HepG2 (cell line): Measurements from ENCODE around the gene GNG3. TPM values are rescaled to one million over a fixed set of nuclear protein-coding genes. Genes with fewer than 3 reads are reported as not detected.

Source experiments
- ARID4A ChIP-seq: sonication (generic); formaldehyde crosslinking; IDR thresholded peaks from 2 replicates; pipeline ENCODE4 v1.5.0; 2020; ENCODE audit warnings: mild to moderate bottlenecking, missing genetic modification reagents, borderline replicate concordance
- ARNTL ChIP-seq: sonication (generic); formaldehyde crosslinking; IDR thresholded peaks from 2 replicates; pipeline ENCODE4 v1.4.0; 2020; ENCODE audit warnings: mild to moderate bottlenecking, missing genetic modification reagents
- ATF1 ChIP-seq: IDR thresholded peaks from 2 replicates; pipeline ENCODE4 v1.6.1; 2016; ENCODE audit warnings: mild to moderate bottlenecking, control low read depth
- ATF4 ChIP-seq, 2 experiments: fragments of 450-650 bp in 1 of 2; sonication (generic) in 1 of 2; formaldehyde crosslinking; IDR thresholded peaks; 2 replicates each; pipeline versions ENCODE4 v1.5.0 to v1.8.0; 2020 to 2022; ENCODE audit warnings: mild to moderate bottlenecking in 1 of 2, missing genetic modification reagents in 1 of 2
- FOXJ3 ChIP-seq: sonication (generic); formaldehyde crosslinking; IDR thresholded peaks from 2 replicates; pipeline ENCODE4 v1.4.0; 2020; ENCODE audit warnings: missing genetic modification reagents, mild to moderate bottlenecking, borderline replicate concordance
- FOXK1 ChIP-seq: sonication (generic); formaldehyde crosslinking; IDR thresholded peaks from 2 replicates; pipeline ENCODE4 v1.4.0; 2020; ENCODE audit warnings: low read depth, missing genetic modification reagents, borderline replicate concordance
- GMEB2 ChIP-seq: IDR thresholded peaks from 2 replicates; pipeline ENCODE4 v1.6.1; 2016; ENCODE audit warnings: missing biosample characterization, missing genetic modification reagents, low read depth
- HMGA1 ChIP-seq: sonication (generic); formaldehyde crosslinking; conservative IDR thresholded peaks from 2 replicates; pipeline ENCODE4 v1.4.0; 2020; ENCODE audit warnings: missing genetic modification reagents
- KDM5B ChIP-seq: sonication (generic); formaldehyde crosslinking; IDR thresholded peaks from 2 replicates; pipeline ENCODE4 v1.4.0; 2020; ENCODE audit warnings: missing genetic modification reagents, mild to moderate bottlenecking, borderline replicate concordance
- MAZ ChIP-seq, 2 experiments: sonication (generic) in 1 of 2; formaldehyde crosslinking in 1 of 2; IDR thresholded peaks; 2 replicates each; pipeline versions ENCODE4 v1.5.0 to v1.6.1; 2012 to 2020; ENCODE audit warnings: low read depth in 2 of 2, mild to moderate bottlenecking in 2 of 2, borderline replicate concordance in 1 of 2, improper control_type of control experiment in 1 of 2, low read length in 1 of 2, missing genetic modification reagents in 1 of 2, moderate library complexity in 1 of 2
- PHF5A ChIP-seq: IDR thresholded peaks from one replicate; pipeline ENCODE4 v1.6.1; 2018; ENCODE audit warnings: low read depth, missing genetic modification reagents; ENCODE audit not compliant: unreplicated experiment
- SMAD9 ChIP-seq: sonication (generic); formaldehyde crosslinking; IDR thresholded peaks from 2 replicates; pipeline ENCODE4 v1.5.1; 2020; ENCODE audit warnings: mild to moderate bottlenecking, missing genetic modification reagents
- SNAI1 ChIP-seq: sonication (generic); formaldehyde crosslinking; IDR thresholded peaks from 2 replicates; pipeline ENCODE4 v1.5.0; 2020; ENCODE audit warnings: mild to moderate bottlenecking, missing genetic modification reagents, borderline replicate concordance
- SUZ12 ChIP-seq: fragments of 150-350 bp; IDR thresholded peaks from 2 replicates; pipeline ENCODE4 v1.6.1; 2014; ENCODE audit warnings: low read depth, low read length
- TOPORS ChIP-seq: sonication (generic); formaldehyde crosslinking; IDR thresholded peaks from 2 replicates; pipeline ENCODE4 v1.8.0; 2023; ENCODE audit warnings: mild to moderate bottlenecking, missing genetic modification reagents
- ZNF232 ChIP-seq: sonication (generic); formaldehyde crosslinking; IDR thresholded peaks from 2 replicates; pipeline ENCODE4 v1.4.0; 2020; ENCODE audit warnings: missing genetic modification reagents, borderline replicate concordance
- ZNF362 ChIP-seq: sonication (generic); formaldehyde crosslinking; IDR thresholded peaks from 2 replicates; pipeline ENCODE4 v1.4.0; 2020; ENCODE audit warnings: missing genetic modification reagents, mild to moderate bottlenecking, borderline replicate concordance
- ZNF501 ChIP-seq: sonication (generic); formaldehyde crosslinking; IDR thresholded peaks from 2 replicates; pipeline ENCODE4 v1.5.1; 2020; ENCODE audit warnings: mild to moderate bottlenecking, moderate library complexity, missing genetic modification reagents
- ZNF775 ChIP-seq: sonication (generic); formaldehyde crosslinking; IDR thresholded peaks from 2 replicates; pipeline ENCODE4 v1.4.0; 2020; ENCODE audit warnings: missing genetic modification reagents, mild to moderate bottlenecking, moderate library complexity, borderline replicate concordance
- ZSCAN21 ChIP-seq: sonication (generic); formaldehyde crosslinking; IDR thresholded peaks from 2 replicates; pipeline ENCODE4 v1.8.0; 2022; ENCODE audit warnings: mild to moderate bottlenecking, missing genetic modification reagents, moderate library complexity, borderline replicate concordance
- polyA plus RNA-seq, 8 experiments: library from polyadenylated mRNA; depleted of rRNA in 3 of 8; stranded (reverse) in 7 of 8; unstranded in 1 of 8; fragments of >200 nt; fragmentation: Illumina TruSeq in 4 of 8; extraction: Trizol in 4 of 8; gene quantifications; 2 replicates each; pipeline versions ENCODE4 v1.2.1 to v1.2.3, GENCODE V29; 2011 to 2016; ENCODE audit warnings: low read depth in 4 of 8, missing spikeins in 1 of 8, mixed read lengths in 1 of 8; ENCODE audit not compliant: insufficient read depth in 1 of 8
- total RNA-seq, 5 experiments: library from RNA; depleted of rRNA; stranded (reverse); fragments of >200 nt; fragmentation: Illumina TruSeq; extraction: Trizol; gene quantifications; 2 replicates each; pipeline ENCODE4 v1.2.3, GENCODE V29; 2016; ENCODE audit warnings: low read depth in 1 of 5

The GNG3 gene
- total and polyA plus RNA-seq, 2 of the 13 experiments (the other 11 are each of a cell fraction or from before 2014, with no cell fraction given), result not detected

- TF ChIP-seq GMEB2 (CRISPR knock-in tag), result 0 out of 2 replicates have a peak, but pooled peaks have one; percentile 38
- no peak for TF ChIP-seq MAZ (IDR thresholded peaks at IDR 0.05; ENCODE audit: borderline replicate concordance, low read depth, low read length)
- peak; percentile 59; the same call in 1 of the 2 replicates for TF ChIP-seq MAZ (CRISPR knock-in tag; IDR thresholded peaks at IDR 0.05; ENCODE audit: low read depth)
- TF ChIP-seq SNAI1 (CRISPR knock-in tag), result 0 out of 2 replicates have a peak, but pooled peaks have one; percentile 6
- no peak for TF ChIP-seq SUZ12
- no peak for TF ChIP-seq ATF1 (CRISPR knock-in tag)
- TF ChIP-seq ZNF501, result peak; percentile 78; the same call in 1 of the 2 replicates
- no peak for TF ChIP-seq FOXJ3
- peak; percentile 82; the same call in 1 of the 2 replicates for TF ChIP-seq ZNF232 (CRISPR knock-in tag)
- TF ChIP-seq ZNF775 (CRISPR knock-in tag), result no peak
- no peak; the same call in 1 of the 2 replicates for TF ChIP-seq ZSCAN21 (CRISPR knock-in tag)
- peak; percentile 21 for TF ChIP-seq ARNTL (CRISPR knock-in tag)
- TF ChIP-seq KDM5B (CRISPR knock-in tag), result peak; percentile 68
- no peak; the same call in 1 of the 2 replicates for TF ChIP-seq ZNF362 (CRISPR knock-in tag)
- TF ChIP-seq SMAD9 (CRISPR knock-in tag), result 0 out of 2 replicates have a peak, but pooled peaks have one; percentile 8
- TF ChIP-seq HMGA1 (CRISPR knock-in tag), result no peak
- TF ChIP-seq ARID4A (CRISPR knock-in tag), result peak; percentile 90; the same call in 1 of the 2 replicates
- TF ChIP-seq PHF5A (CRISPR knock-in tag), result no peak
- TF ChIP-seq ATF4 (CRISPR knock-in tag; IDR thresholded peaks at IDR 0.05), result peak in 1 of 2 experiments; percentile 40; a peak in 1 of 4 replicates
- peak; percentile 44; the same call in 1 of the 2 replicates for TF ChIP-seq FOXK1
- no peak for TF ChIP-seq TOPORS (CRISPR knock-in tag)
Observed at GRCh38 chr11:62671608-62672389, 35.7 kb upstream of the GNG3 start, which contains the start of the genes LBHD1 and UQCC3 (continued).
